HG02623 (cell line): ENCODE measurements around the gene CPT1B.
A peak's percentile ranks its signal among the peaks of the same experiment; 100 is the strongest.
"Not testable (repeated sequence)": the region's sequence is repeated elsewhere in the genome, so short reads cannot be mapped to it uniquely, and the experiment has no call there.

Source experiments
- ATAC-seq: cut with Tn5 transposase; IDR thresholded peaks from one replicate; pipeline ENCODE4 v1.9.1; 2021; ENCODE audit warnings: moderate library complexity; ENCODE audit not compliant: unreplicated experiment

The CPT1B gene

DNA sequence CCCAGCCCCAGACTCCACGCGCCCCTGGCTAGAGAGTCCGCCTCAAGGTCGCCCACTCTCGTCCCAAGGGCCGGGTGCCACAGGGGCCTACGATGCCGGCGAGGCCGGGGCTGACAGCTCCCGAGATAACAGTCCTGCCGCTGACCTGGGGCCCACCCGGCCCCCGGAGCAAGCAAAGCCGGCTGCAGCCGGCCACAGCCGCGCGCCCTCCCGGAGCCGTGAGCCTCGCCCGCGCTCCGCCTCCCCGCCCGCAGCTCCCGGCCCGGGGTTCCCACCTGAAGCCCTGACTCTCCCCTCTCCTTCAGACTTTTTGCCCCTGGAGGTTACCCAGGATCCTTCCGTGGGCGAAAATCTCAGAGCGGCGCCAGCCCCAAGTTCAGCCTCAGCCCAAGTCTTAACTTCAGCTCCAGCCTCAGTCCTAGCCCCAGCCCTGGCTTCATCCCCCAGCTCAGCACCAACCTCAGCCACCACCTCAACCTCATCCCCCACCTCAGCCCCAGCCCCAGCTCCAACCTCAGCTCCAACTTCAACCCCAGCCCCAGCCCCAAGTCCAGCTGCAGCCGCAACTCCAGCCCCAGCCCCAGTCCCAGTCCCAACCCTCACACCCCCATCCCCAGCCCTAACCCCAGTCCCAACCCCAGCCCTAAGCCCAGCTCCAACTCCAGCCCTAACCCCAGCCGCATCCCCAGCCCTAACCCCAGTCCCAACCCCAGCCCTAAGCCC, 30.8 kb downstream of the CPT1B start:
- ATAC-seq, result no peak

DNA sequence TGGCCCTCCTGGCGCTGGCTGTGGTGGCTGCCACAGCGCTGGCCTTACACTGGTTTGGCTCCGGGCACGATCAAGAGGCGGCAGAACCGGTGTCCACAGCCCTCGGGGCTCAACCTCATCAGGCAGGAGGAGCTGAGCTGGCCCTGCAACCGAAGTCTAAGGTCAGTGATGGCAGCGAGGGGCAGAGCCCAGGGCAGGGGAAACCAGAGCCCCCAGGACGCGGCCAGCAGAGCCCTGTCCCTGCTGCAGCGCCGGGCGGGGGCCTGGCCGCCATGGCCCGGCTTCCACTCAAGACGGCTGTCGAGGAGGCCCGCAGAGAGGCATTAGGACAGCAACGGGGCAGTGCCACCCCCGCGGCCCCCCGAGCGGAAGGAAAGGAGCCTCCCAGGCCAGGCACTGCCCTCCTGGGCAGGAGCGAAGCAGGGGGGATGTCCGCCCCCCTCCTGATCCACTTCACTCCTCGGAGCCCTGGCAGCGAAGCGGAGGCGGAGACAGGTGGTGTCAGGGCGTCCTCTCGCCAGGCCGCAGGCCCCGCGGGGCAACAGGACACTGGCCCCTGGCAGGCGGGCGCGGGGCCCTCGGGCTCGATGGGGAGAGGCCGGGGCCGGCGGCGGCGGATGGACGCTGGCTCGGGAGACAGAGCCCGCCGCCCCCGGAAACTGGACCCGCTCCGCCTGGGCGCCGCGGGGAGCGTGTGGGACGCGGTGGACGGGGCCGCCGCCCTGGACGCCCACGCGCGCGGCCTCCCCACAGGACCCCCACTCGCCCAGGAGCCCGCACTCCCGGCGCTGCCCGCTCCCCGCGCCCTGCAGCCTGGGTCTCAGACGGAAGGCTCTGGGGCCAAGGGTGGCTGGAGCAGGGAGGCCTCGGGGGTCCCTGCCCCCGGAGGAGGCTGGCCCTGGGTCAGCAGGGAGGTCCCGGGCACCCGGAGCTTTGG, 31.6 kb downstream of the CPT1B start:
- no peak for ATAC-seq

DNA sequence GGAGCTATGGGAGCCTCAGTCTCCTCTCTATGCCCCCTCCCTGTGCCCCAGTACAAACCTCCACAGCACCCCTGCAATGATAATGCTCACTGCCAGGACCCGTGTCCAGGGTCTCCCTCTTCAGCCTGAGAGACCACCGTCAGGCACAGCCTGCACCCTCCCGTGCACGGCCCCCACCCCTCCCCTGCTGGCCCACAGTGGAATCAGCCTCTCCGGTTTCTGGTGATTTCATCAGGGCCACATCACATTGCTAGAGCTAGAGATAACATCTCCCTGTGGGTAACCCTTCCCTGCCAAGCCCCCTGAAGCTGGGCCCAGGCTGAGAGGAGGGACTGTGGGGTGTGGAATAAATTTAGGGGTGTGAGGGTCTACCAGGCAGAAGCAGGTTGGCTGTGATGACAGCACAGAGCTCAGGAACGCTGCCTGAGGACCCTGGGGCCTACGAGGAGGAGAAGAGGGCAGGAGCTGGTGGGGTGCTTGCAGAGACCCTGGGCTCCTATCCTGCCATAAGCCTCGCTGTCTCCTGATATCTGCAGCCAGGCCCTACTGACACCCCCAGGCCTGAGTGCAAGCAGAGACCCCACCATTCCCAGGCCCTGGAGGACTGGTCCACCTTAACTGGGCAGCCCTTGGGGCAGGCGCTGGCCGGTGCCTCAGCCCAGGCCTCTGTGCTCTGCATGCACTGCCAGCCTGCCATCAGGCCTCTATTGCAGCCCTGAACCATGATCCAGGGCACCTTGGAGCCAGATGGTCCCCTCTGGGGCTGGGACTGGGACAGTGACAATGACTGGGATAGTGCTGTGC, 32.5 kb downstream of the CPT1B start, which contains the start of gene KLHDC7B:
TSS of gene KLHDC7B (plus strand) at position 378 of the 804 bp plus-strand sequence. CDS start at position 723, 345 bp downstream.
- ATAC-seq, result no peak

DNA sequence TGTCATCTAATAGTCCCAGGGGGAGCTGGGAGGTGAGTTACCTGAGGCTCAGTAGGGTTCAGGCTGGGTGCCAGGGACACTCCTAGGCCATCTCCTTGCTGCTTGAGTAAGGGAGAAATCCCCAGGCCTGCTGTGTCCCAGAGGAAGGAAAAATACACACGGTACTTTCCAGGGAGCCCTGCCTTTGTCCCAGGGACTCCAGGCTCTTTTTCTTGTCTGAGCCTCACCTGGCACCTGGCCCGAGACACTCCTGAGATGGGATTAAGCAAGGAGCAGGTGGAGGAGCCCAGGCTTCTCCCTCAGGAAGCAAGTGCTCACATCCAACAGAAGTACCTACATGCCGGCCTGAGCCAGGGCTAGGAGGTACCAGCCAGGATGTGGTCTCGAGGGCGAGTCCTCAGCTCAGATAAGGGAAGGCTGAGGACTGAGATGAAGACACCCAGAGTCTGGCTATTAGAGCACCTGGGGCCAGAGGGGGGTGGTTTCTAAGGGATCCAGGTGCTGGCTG, 33.4 kb downstream of the CPT1B start:
- ATAC-seq, result no peak

DNA sequence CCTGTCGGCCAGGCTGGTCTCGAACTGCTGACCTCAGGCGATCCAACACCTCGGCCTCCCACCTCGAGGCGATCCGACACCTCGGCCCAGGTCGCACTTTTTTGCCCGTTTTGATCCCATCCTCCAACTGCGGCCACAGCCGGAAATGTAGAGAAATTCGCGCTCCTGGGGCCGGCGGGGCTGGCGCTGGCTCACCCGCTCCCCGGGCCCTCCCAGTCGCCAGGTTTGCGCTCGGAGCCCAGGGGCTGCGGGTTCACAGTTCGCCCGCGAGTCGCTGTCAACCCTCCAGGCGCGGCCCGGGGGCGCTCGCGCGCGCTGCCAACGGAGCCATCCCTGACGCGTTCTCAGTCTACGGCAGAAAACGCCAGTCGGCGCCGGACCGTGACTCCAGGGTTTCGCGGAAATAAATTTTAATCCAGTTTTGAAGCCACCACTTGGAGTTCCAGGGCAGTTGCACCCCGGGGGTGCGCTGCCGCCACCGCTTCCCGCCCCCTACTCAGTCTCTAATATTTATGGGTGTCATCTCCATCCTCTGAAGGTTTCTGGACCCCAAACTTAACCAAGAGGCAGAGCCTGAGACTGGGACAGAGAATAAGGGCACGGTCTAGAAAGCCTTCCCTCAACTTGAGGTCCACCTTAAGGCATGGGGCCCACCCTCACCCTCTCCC, 34.0 kb downstream of the CPT1B start:
- ATAC-seq, result no peak

DNA sequence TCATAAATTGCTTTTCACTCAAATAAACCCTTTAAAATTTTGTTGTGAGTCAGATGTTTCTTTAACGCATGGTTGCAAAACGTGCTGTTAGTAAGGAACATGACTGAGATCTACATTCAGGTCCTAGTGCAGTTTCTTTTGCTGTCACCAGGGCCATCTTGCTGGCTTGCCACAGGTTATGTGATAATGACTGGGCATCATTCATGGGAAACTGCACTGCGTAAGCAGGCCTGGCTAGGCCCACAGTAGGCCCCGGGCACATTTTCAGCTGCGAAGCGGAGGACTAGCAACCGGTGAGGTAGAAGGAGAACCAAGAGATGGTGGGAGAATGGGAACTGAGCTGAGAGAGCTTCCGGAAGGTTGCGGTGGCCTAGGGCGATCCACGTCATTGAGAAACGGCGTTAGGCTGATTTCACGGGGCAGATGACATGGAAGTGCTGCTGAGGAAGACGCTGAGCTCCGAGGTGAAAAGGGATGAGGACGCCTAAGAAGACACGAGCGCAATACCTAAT, 35.8 kb downstream of the CPT1B start:
- ATAC-seq, result no peak

DNA sequence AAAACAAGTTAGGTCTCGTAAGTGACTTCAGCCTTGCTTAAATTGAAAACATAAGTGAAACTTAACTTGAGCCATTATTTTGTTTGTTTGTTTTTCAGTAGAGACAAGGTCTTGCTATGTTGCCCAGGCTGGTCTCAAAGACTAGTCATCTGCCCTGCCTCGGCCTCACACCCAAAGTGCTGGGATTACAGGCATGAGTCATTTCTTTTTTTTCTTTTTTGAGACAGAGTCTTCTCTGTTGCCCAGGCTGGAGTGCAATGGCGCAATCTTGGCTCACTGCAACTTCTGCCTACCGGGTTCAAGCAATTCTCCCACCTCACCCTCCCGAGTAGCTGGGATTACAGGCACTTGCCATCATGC, 36.6 kb downstream of the CPT1B start:
- not testable (repeated sequence) for ATAC-seq

DNA sequence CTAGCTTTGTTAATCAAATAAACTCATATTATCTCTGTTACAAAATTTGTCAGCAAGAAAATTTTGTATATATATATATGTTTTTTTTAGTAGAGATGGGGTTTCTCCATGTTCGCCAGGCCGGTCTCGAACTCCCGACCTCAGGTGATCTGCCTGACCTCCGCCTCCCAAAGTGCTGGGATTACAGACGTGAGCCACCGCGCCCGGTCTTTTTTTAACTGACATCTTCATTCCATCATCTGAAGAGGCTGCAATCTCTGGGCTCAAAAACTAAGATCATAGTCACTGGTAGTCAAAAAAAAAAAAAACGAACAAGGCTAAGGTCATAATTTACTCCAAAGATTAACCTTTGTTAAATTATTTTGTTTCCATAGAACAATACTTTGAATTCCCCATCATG, 37.8 kb downstream of the CPT1B start:
- no peak for ATAC-seq

DNA sequence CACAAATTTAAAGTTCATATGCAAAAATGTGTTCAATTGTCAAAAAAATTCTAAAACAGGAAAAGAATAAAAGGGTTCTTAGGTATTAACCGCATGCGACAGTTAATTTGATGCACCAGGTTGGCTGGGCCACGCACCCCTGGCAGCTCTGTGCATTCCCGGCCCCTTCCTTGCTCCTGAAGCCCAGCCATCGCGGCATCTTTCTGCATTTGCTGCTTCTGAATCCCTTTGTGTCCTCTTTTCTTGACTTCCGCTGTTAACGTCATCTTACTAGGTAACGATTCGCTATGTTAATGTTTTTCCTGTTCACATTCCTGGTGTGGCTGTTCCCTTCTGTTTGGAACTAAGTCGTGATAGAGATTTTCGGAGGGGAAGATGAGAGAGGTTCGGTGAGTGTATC, 40.5 kb downstream of the CPT1B start:
- ATAC-seq, result no peak

DNA sequence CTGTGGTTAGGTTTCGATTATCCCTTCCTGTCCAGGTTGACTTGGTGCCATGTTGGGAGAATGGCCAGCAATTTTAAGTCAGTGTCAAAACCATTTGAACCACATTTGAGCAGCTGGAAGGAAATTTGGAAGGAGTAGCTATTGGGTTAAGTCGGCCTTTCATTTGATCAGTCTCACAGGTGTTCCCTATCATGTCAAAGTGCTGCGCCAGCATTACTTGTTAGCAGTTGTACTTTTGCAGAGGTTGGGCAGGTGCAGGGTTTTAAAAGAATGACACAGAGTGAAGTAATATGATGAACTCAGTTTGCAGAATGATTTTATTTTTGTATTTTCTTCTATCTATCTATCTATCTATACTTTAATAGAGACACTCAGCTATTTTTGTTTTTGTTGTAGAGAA, 42.0 kb downstream of the CPT1B start:
- ATAC-seq, result no peak

DNA sequence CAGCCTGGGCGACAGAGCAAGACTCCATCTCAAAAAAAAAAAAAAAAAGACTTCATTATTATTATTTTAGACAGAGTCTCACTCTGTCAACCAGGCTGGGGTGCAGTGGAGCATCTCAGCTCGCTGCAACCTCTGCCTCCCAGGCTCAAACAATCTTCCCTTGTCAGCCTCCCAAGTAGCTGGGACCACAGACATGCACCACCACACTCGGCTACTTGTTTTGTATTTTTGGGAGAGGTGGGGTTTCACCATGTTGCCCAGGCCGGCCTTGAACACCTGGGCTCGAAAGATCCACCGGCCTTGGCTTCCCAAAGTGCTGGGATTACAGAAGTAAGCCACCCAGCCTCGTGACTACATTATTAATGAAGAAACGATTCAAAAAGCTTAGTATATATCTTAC, 43.1 kb downstream of the CPT1B start:
- ATAC-seq, result no peak

DNA sequence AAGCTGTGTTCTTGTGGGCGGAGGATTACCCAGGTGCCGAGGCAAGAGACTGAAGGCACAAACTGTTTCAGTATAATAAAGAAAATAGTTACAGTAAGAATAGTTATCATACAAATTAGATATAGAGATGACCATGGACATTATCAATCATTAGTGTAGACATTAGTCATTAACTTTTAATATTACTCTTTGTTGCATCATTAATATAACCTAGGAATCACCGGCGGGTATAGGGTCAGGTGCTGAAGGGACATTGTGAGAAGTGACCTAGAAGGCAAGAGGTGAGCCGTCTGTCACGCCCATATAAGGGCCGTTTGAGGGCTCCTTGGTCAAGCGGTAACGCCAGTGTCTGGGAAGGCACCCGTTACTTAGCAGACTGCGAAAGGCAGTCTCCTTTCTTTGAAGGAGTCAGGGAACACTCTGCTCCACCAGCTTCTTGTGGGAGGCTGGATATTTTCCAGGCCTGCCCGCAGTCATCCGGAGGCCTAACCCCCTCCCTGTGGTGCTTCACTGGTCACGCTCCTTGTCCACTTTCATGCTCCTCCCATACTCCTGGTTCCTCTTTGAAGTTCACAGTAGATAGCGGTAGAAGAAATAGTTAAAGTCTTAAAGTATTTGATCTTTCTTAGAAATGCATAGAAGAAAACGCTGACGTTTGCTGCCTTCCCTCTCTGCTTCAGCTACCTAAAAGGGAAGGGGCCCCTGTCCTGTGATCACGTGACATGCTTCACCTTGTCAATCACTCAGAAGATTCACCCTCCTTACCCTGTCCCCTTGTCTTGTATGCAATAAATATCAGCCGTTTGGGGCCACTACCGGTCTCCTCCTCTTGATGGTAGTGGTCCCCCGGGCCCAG, 44.1 kb downstream of the CPT1B start:
- not testable (repeated sequence) for ATAC-seq

DNA sequence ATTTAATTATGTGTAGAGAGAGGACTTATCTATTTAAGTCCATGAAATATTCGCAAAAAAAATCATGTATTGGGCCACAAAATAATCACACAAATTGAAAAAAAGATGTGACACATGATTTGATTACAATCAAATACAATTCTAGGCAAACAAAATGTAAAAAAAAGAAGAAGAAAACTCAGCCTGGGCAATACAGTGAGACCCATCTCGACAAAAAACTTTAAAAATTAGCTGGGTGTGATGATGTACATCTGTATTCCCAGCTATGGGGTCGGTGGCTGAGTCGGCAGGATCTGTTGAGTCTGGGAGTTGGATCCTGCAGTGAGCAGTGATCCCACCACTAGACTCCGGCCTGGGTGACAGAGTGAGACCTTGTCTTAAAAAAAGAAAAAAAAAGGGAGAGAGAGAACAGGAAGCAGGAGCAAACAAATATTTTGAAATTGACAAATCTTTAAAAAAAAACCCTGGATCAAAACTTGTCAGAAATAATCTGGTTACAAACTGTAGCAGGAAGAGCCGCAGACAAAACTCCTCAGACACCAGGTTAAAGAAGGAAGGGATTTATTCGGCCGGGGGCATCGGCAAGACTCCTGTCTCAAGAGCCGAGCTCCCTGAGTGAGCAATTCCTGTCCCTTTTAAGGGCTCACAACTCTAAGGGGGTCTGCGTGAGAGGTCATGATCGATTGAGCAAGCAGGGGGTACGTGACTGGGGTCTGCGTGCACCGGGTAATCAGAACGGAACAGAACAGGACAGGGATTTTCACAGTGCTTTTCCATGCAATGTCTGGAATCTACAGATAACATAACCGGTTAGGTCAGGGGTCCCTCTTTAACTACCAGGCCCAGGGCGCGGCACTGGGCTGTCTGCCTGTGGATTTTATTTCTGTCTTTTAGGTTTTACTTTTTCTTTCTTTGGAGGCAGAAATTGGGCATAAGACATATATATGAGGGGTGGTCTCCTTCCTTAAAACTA, 45.1 kb downstream of the CPT1B start:
- ATAC-seq, result no peak

DNA sequence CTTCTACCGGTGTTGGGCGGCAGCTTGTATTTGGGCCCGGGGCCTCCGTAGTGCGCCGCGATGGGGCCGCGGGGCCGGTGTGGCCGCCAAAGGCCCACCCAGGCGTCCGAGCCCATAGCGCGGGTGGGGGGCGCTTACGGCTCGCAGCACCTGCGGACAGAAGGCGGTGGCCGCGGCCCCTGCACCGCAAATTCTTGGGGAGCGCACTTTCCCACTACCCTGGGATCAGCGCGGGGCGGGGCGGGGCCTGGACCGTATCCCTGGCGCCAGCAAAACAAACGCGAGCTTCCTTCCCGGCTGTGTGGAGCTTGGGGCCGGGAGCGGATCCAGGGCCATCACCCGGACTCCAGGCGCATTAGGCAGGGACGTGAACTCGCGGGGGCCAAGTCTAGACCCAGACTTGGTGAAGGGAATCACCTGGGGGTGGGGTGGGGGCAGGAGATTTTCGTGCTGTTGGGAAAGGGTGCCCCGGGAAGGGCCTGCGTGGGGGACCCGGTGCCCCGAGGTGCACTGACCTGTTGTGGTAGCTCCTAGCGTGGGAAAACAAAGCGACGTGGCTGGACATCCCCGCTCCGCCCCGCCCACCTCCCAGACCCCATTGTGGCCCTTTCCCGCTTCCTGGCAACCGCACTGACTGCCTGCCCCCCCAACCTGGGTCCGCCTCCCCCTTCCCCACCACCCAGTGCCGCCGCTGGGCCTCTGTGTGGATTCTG, 46.1 kb downstream of the CPT1B start:
- peak; percentile 3 for ATAC-seq

DNA sequence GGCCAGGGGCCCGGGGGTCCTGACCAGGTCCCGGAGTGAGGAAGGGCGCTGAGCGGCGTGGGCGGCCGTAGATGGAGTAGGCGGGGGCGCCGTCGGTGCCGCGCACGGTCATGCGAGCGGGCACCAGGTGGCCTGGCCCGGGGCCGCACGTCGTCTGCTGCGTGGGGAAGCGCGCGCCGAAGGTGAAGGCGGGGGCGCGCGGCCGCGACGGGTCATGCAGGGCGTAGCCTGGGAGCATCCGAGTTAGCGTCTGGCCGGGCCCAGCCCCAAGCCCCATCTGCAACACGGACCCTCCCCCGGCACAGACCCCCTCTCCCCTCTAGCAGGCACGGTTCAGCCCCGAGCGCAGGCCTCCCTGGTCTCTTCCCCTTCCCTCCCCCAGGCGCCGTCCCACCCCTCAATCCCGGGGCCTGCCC, 46.7 kb downstream of the CPT1B start:
- ATAC-seq, result peak; percentile 23

DNA sequence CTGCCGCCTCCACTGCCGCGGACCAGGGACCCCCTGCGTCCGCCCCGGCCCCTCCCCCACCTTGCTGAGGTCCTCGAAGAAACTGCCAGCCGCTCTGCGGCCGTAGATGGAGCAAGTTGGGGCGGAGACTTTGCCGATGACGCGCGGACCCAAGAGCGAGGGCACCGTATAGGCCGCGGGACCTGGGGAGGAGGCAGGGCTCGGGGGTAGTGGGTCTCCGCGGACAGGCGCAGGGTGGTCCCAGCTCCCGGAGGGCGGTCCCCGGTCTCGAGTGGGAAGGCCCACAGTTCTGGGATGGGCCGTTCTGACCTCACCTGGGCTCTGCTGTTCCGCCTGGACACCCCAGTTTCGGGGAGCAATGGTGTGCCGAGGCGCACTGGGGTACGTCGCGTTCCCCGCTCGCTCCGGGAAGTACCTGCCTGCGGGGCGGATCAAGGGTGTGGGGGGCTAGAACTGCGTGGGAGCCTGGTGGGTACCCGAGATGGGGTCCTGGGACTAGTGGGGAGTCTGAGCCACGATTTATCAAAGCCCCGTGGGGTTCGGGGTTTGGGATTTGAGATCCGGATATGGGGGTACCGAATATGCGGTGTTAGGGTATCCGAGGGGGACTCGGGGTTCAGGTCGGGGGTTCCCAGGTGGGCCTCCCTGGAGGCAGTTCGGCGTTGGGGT, 47.2 kb downstream of the CPT1B start:
- ATAC-seq, result no peak

DNA sequence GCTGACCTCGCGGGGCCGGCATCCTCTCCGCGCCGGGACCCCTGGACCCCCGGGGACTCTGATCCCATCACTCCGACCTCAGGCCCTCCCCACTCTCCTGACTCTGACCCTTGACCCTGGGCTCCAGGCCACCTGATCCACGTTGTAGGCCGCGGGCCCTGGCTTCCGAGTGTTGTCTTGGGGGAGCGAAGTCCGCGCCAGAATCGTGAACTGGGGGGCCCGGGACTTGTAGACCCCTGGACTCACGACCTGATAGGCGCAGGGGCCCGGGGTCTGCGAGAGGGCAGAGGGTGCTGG, 47.7 kb downstream of the CPT1B start:
- ATAC-seq, result no peak
